HepG2 (cell line): Measurements from ENCODE around the gene LATS2. TPM values are rescaled to one million over a fixed set of nuclear protein-coding genes. Genes with fewer than 3 reads are reported as not detected.

ENCODE experiments used
- ATAC-seq: fragments of 200-7000 bp; cut with Tn5 transposase; 3 replicates; pipeline ENCODE4 v1.9.1; 2020; ENCODE audit warnings: mild to moderate bottlenecking, moderate library complexity
- BruUV-seq: library from RNA; stranded (reverse); fragments of 400-500 nt; replicated peaks from 2 replicates; lab custom pipeline; 2021; lab: Mats Ljungman, UMichigan
- CTCF ChIA-PET: fragments of 300-600 bp; formaldehyde crosslinking; extraction: SDS; loops from one replicate; lab custom pipeline; 2021; ENCODE audit warnings: low total read pairs, inconsistent platforms, low intra/inter-chr PET ratio; lab: Yijun Ruan, JAX
- POLR2A ChIA-PET: fragments of 350-600 bp; sonication (Branson Sonifier 250); formaldehyde crosslinking; loops from one replicate; lab custom pipeline; 2020; ENCODE audit warnings: antibody characterized with exemption, inconsistent platforms; lab: Yijun Ruan, JAX
- DNase-seq: peaks from one replicate; pipeline ENCODE4 v3.0.0-alpha.2; 2015; ENCODE audit warnings: low spot score
- FAIRE-seq: peaks from 3 replicates; lab custom pipeline; 2011; peaks lifted over from hg19 to GRCh38; lab: Jason Lieb, UNC
- H2AFZ ChIP-seq: one replicate; pipeline ENCODE4 v1.6.1; 2011; ENCODE audit warnings: low read length, inconsistent platforms
- H3K27ac ChIP-seq: fragments of 300-600 bp; 3 replicates; pipeline ENCODE4 v1.8.0; 2011; ENCODE audit warnings: mixed run types, mild to moderate bottlenecking, mixed read lengths, low read length, inconsistent platforms; ENCODE audit not compliant: insufficient read depth; ENCODE audit errors: extremely low read length
- H3K27me3 ChIP-seq, 2 experiments: fragments of 200-600 bp in 1 of 2; 2 replicates in 1 of 2; 3 replicates in 1 of 2; pipeline versions ENCODE4 v1.6.0 to v1.8.0; 2011; ENCODE audit warnings: low read length in 2 of 2, mild to moderate bottlenecking in 2 of 2, moderate library complexity in 2 of 2, inconsistent platforms in 1 of 2; ENCODE audit not compliant: insufficient read depth in 2 of 2, control insufficient read depth in 1 of 2
- H3K36me3 ChIP-seq, 2 experiments: fragments of 200-600 bp in 1 of 2; replicated peaks in 1 of 2; 2 replicates in 1 of 2; 3 replicates in 1 of 2; pipeline versions ENCODE4 v1.5.1 to v1.8.0; 2011; ENCODE audit warnings: low read length in 2 of 2, inconsistent platforms in 1 of 2; ENCODE audit not compliant: insufficient read depth in 2 of 2, control insufficient read depth in 1 of 2
- H3K4me1 ChIP-seq: 2 replicates; pipeline ENCODE4 v1.5.1; 2012; ENCODE audit warnings: low read length, inconsistent platforms; ENCODE audit not compliant: insufficient read depth
- H3K4me2 ChIP-seq: 2 replicates; pipeline ENCODE4 v1.6.0; 2011; ENCODE audit warnings: low read depth, low read length, inconsistent platforms
- H3K4me3 ChIP-seq, 3 experiments: fragments of 200-600 bp in 1 of 3; sonication (generic), shearing (Covaris generic) in 1 of 3; replicated peaks in 1 of 3; 2 replicates each; pipeline ENCODE4 v1.5.1; 2011 to 2016; ENCODE audit warnings: low read length in 3 of 3, inconsistent platforms in 2 of 3, low read depth in 2 of 3, mild to moderate bottlenecking in 2 of 3, control low read depth in 1 of 3, mixed read lengths in 1 of 3; ENCODE audit not compliant: insufficient read depth in 1 of 3
- H3K79me2 ChIP-seq: one replicate; pipeline ENCODE4 v1.6.1; 2011; ENCODE audit warnings: low read length, inconsistent platforms; ENCODE audit not compliant: insufficient read depth
- H3K9ac ChIP-seq: 2 replicates; pipeline ENCODE4 v1.6.0; 2011; ENCODE audit warnings: mild to moderate bottlenecking, low read depth, low read length, inconsistent platforms; ENCODE audit not compliant: insufficient read depth
- H3K9me3 ChIP-seq: 2 replicates; pipeline ENCODE4 v1.5.1; 2012; ENCODE audit warnings: mild to moderate bottlenecking, low read length
- H4K20me1 ChIP-seq: 2 replicates; pipeline ENCODE4 v1.6.0; 2011; ENCODE audit warnings: inconsistent platforms, mild to moderate bottlenecking, low read length, moderate library complexity; ENCODE audit not compliant: insufficient read depth
- DNMT3B ChIP-seq: conservative IDR thresholded peaks from 2 replicates; pipeline ENCODE4 v1.6.1; 2016; ENCODE audit warnings: missing biosample characterization, control low read depth
- EP300 ChIP-seq, 3 experiments: sonication (generic) in 1 of 3; formaldehyde crosslinking in 1 of 3; IDR thresholded peaks; 2 replicates each; pipeline versions ENCODE4 v1.5.1 to v1.6.1; 2011 to 2020; ENCODE audit warnings: low read depth in 2 of 3, low read length in 2 of 3, borderline replicate concordance in 1 of 3, improper control_type of control experiment in 1 of 3, mild to moderate bottlenecking in 1 of 3, missing genetic modification reagents in 1 of 3, moderate library complexity in 1 of 3
- ESRRA ChIP-seq: sonication (generic); formaldehyde crosslinking; IDR thresholded peaks from 2 replicates; pipeline ENCODE4 v1.5.1; 2020; ENCODE audit warnings: mild to moderate bottlenecking, low read depth, missing genetic modification reagents
- GLI4 ChIP-seq: sonication (generic); formaldehyde crosslinking; IDR thresholded peaks from 2 replicates; pipeline ENCODE4 v1.5.1; 2020; ENCODE audit warnings: missing genetic modification reagents, mild to moderate bottlenecking, moderate library complexity, borderline replicate concordance
- HMG20B ChIP-seq: conservative IDR thresholded peaks from 2 replicates; pipeline ENCODE4 v1.6.1; 2016; ENCODE audit warnings: missing genetic modification reagents, missing compliant biosample characterization
- KMT2A ChIP-seq: sonication (generic); formaldehyde crosslinking; IDR thresholded peaks from 2 replicates; pipeline ENCODE4 v1.4.0; 2020; ENCODE audit warnings: missing genetic modification reagents
- POLR2A ChIP-seq, 2 experiments: IDR thresholded peaks; 2 replicates each; pipeline ENCODE4 v1.6.1; 2011; ENCODE audit warnings: low read depth in 2 of 2, low read length in 2 of 2, mild to moderate bottlenecking in 1 of 2, moderate library complexity in 1 of 2; ENCODE audit not compliant: insufficient read depth in 1 of 2
- RBM22 ChIP-seq: fragments of 200-400 bp; formaldehyde crosslinking; optimal IDR thresholded peaks from 2 replicates; pipeline ENCODE3; 2017; ENCODE audit warnings: mild to moderate bottlenecking, low read length, moderate library complexity
- TCF7 ChIP-seq: sonication (generic); IDR thresholded peaks from 2 replicates; pipeline ENCODE4 v1.6.1; 2016; ENCODE audit warnings: antibody characterized with exemption, low read depth
- YY1 ChIP-seq: IDR thresholded peaks from 2 replicates; pipeline ENCODE4 v1.6.1; 2011; ENCODE audit warnings: low read length, low read depth, moderate library complexity, mild to moderate bottlenecking; ENCODE audit not compliant: insufficient read depth, insufficient replicate concordance
- ZFP82 ChIP-seq: sonication (generic); formaldehyde crosslinking; IDR thresholded peaks from 2 replicates; pipeline ENCODE4 v1.5.1; 2020; ENCODE audit warnings: mild to moderate bottlenecking, missing genetic modification reagents, borderline replicate concordance
- ZNF496 ChIP-seq: sonication (generic); formaldehyde crosslinking; IDR thresholded peaks from 2 replicates; pipeline ENCODE4 v1.8.1; 2023; ENCODE audit warnings: mild to moderate bottlenecking, moderate library complexity, missing genetic modification reagents; ENCODE audit not compliant: insufficient replicate concordance
- WGBS: methylation state at CpG from one replicate; pipeline ENCODE4 v1.1.6; 2017; ENCODE audit warnings: low lambda C conversion rate; 5-methylcytosine and 5-hydroxymethylcytosine counted together
- in situ Hi-C: cut with HindIII; loops from 2 replicates; pipeline ENCODE4 v1.10.0; 2017; ENCODE audit warnings: low pct_unique_long_range_greater_than_20kb; ENCODE audit not compliant: extremely low pct_ligation_motif_present
- intact Hi-C: fragments of 100-400 bp; cut with micrococcal nuclease; formaldehyde crosslinking; loops from one replicate; pipeline ENCODE4 v1.10.0; 2022; ENCODE audit not compliant: unreplicated experiment
- polyA plus RNA-seq, 8 experiments: library from polyadenylated mRNA; depleted of rRNA in 3 of 8; stranded (reverse) in 7 of 8; unstranded in 1 of 8; fragments of >200 nt; fragmentation: Illumina TruSeq in 4 of 8; extraction: Trizol in 4 of 8; gene quantifications; 2 replicates each; pipeline versions ENCODE4 v1.2.1 to v1.2.3, GENCODE V29; 2011 to 2016; ENCODE audit warnings: low read depth in 4 of 8, missing spikeins in 1 of 8, mixed read lengths in 1 of 8; ENCODE audit not compliant: insufficient read depth in 1 of 8
- total RNA-seq, 5 experiments: library from RNA; depleted of rRNA; stranded (reverse); fragments of >200 nt; fragmentation: Illumina TruSeq; extraction: Trizol; gene quantifications; 2 replicates each; pipeline ENCODE4 v1.2.3, GENCODE V29; 2016; ENCODE audit warnings: low read depth in 1 of 5
- TF ChIP-seq, protein P1 (sequence below): sonication (generic); formaldehyde crosslinking; IDR thresholded peaks from 2 replicates; pipeline ENCODE4 v1.8.0; 2022; ENCODE audit warnings: missing genetic modification reagents, low read depth, mild to moderate bottlenecking, borderline replicate concordance
- TF ChIP-seq, protein P2 (sequence below): sonication (generic); formaldehyde crosslinking; IDR thresholded peaks from 2 replicates; pipeline ENCODE4; 2020; ENCODE audit warnings: missing genetic modification reagents, mild to moderate bottlenecking, borderline replicate concordance

The LATS2 gene
- total and polyA plus RNA-seq, 2 of the 13 experiments (the other 11 are each of a cell fraction or from before 2014, with no cell fraction given), result 7.3 to 8.5 TPM

DNA sequence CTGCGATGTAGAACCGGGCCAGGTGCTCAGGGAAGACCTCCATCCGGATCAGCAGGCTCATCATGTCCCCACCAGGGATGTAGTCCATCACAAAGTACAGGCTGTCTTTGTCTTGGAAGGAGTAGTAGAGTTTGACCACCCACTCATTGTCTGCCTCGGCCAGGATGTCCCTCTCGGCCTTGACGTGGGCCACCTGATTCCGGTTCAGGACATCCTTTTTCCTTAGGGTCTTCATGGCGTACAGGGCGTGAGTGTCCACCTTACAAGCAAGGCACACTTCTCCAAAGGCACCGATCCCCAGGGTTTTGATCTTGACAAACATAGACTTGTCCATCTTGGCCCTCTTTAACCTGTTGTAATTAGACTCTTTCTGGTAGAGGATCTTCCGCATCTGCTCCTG is 78.0 kb downstream of the LATS2 start:
- Histone ChIP-seq H3K79me2 (no peaks in the 10 kb centered on the region), H3K27ac (no peak overlapping the region), H3K27me3 (no peaks in the 10 kb centered on the region), H3K36me3 (peaks cover 24 to 69% of the 10 kb centered on the region in 2 experiments), H3K4me2 (no peak overlapping the region), H3K4me1 (no peaks in the 10 kb centered on the region), H2AFZ (no peak overlapping the region), H3K4me3 (no peak overlapping the region), H3K9me3 (no peaks in the 10 kb centered on the region), H4K20me1 (no peaks in the 10 kb centered on the region; the same call in 1 of the 2 replicates), H3K9ac (no peak overlapping the region)
- ChIA-PET CTCF (no interaction called here), POLR2A (no interaction called here)
- intact Hi-C loops, result no loop called here
- no peak for ATAC-seq
- in situ Hi-C loops, result no loop called here
- no peak for FAIRE-seq
- no peak for DNase-seq
- BruUV-seq, result no TSS peak
- TF ChIP-seq RBM22 (peak; percentile 41), ESRRA (CRISPR knock-in tag) (no peak)
- WGBS, result over 99% methylated on average over 8 of the region's 11 CpGs

DNA sequence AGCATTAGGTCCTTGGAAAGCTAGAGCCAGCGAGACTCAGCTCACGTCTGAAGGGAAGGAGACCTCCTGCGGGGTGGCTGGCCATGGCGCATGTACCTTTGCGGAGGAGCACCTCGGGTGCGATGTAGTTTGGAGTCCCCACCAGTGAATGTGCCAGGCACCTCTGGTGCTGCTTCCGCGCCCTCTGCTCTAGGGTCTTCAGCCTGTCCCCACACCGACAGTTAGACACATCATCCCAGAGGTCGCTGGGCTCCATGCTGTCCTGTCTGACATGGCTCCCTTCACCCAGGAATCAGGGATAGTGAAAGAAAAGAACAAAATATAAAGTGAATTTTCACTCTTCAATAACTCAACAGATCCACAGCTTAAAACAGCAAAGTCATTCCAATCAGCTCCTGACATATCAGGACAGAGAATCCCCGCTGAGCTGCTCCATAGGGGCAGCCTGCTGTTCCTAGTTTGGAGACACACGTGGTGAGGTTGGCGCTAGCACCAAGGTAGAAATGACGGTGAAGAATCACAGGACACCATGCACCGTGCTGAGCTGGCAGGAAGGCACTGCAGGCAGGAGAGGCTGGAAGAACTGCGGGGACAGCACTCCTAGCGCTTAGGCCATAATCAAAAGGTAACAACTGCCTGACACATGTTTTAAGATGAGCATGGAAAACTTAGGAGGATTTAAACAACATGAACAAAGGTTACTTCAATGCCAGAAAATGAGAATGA is 79.9 kb downstream of the LATS2 start:
- H4K20me1 ChIP-seq, result no peaks in the 10 kb centered on the region; the same call in 1 of the 2 replicates
- no peak overlapping the region for H3K27ac ChIP-seq
- no peak overlapping the region for H3K4me2 ChIP-seq
- H3K36me3 ChIP-seq, result peaks cover 21 to 61% of the 10 kb centered on the region in 2 experiments
- no peak overlapping the region for H3K4me3 ChIP-seq
- intact Hi-C loops, result no loop called here
- 95% methylated on average over 17 of the region's 18 CpGs for WGBS
- no TSS peak for BruUV-seq
- H3K27me3 ChIP-seq, result no peaks in the 10 kb centered on the region
- no peak for DNase-seq
- CTCF ChIA-PET, result no interaction called here
- no peaks in the 10 kb centered on the region for H3K79me2 ChIP-seq
- no peak overlapping the region for H3K9ac ChIP-seq
- ATAC-seq, result no peak; the same call in 1 of the 3 replicates
- no peaks in the 10 kb centered on the region for H3K9me3 ChIP-seq
- POLR2A ChIA-PET, result no interaction called here
- H2AFZ ChIP-seq, result no peak overlapping the region
- no peaks in the 10 kb centered on the region for H3K4me1 ChIP-seq
- in situ Hi-C loops, result no loop called here
- no peak for FAIRE-seq
- no peak for TF ChIP-seq EP300 (IDR thresholded peaks at IDR 0.05; ENCODE audit: low read depth in 2 of 2, low read length in 2 of 2)
- TF ChIP-seq EP300 (CRISPR knock-in tag; IDR thresholded peaks at IDR 0.05; ENCODE audit: borderline replicate concordance), result no peak
- no peak for TF ChIP-seq ZFP82
- no peak for TF ChIP-seq TCF7
- TF ChIP-seq, protein P1, sequence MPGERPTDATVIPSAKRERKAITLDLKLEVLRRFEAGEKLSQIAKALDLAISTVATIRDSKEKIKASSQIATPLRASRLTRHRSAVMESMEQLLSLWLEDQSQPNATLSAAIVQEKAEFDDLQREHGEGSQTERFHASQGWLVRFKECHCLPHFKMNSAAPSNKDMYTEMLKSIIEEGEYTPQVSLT (CRISPR knock-in tag), result no peak
- no peak for TF ChIP-seq DNMT3B (CRISPR knock-in tag)
- no peak for TF ChIP-seq KMT2A (CRISPR knock-in tag)
- TF ChIP-seq POLR2A (IDR thresholded peaks at IDR 0.05; ENCODE audit: insufficient read depth in 1 of 2, low read depth in 2 of 2, low read length in 2 of 2), result no peak
- no peak for TF ChIP-seq GLI4 (CRISPR knock-in tag)
- no peak for TF ChIP-seq YY1
- no peak for TF ChIP-seq ZNF496 (CRISPR knock-in tag)
- TF ChIP-seq HMG20B (CRISPR knock-in tag), result no peak
- TF ChIP-seq, protein P2, sequence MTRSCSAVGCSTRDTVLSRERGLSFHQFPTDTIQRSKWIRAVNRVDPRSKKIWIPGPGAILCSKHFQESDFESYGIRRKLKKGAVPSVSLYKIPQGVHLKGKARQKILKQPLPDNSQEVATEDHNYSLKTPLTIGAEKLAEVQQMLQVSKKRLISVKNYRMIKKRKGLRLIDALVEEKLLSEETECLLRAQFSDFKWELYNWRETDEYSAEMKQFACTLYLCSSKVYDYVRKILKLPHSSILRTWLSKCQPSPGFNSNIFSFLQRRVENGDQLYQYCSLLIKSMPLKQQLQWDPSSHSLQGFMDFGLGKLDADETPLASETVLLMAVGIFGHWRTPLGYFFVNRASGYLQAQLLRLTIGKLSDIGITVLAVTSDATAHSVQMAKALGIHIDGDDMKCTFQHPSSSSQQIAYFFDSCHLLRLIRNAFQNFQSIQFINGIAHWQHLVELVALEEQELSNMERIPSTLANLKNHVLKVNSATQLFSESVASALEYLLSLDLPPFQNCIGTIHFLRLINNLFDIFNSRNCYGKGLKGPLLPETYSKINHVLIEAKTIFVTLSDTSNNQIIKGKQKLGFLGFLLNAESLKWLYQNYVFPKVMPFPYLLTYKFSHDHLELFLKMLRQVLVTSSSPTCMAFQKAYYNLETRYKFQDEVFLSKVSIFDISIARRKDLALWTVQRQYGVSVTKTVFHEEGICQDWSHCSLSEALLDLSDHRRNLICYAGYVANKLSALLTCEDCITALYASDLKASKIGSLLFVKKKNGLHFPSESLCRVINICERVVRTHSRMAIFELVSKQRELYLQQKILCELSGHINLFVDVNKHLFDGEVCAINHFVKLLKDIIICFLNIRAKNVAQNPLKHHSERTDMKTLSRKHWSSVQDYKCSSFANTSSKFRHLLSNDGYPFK (CRISPR knock-in tag), result no peak
